Fibroblast of the conjunctiva (primary cell): Measurements from ENCODE around the gene AGPAT3.

Source experiments
- DNase-seq: peaks from one replicate; pipeline ENCODE4 v3.0.0-alpha.2; 2010; ENCODE audit warnings: low read depth

Gene AGPAT3

DNA sequence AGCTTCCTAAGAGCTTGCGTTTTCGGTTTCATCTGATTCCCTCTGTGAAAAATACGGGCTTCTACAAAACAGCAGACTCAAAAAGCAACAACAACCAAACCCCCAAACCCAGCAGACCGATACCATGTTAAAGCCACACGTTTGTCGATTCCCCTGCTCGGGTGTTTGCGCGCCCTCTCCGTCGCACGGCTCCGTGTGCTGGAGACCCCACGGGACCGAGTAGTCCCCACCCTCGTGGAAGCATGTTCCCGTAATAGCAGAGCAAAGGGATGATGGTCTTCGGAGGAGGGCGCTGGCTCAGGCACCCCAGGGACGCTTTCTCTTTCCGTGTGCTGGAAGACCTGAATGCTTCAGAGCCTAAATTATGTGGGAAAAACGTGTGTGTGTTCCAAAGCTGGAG lies 42.7 kb downstream of the AGPAT3 start:
- no peak for DNase-seq

DNA sequence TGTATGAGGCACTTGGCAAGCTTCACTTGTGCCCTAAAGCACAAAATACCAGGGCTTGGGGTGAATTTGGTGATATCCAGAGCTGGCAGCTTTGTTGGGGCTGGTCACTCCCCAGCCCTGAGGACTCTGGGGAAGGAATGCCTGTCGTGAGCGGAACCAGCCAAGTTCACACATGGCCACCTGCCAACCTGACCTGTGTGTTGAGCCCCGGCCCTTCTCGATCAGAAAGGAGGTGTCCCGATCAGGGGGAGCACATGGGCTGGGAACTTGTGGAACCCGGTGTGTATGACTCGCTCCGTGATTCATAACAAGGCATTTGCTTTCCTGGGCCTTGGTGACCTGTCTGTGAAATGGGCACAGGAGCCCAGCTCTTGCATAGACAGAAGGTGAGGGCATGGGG lies 43.1 kb downstream of the AGPAT3 start:
- DNase-seq: no peak

DNA sequence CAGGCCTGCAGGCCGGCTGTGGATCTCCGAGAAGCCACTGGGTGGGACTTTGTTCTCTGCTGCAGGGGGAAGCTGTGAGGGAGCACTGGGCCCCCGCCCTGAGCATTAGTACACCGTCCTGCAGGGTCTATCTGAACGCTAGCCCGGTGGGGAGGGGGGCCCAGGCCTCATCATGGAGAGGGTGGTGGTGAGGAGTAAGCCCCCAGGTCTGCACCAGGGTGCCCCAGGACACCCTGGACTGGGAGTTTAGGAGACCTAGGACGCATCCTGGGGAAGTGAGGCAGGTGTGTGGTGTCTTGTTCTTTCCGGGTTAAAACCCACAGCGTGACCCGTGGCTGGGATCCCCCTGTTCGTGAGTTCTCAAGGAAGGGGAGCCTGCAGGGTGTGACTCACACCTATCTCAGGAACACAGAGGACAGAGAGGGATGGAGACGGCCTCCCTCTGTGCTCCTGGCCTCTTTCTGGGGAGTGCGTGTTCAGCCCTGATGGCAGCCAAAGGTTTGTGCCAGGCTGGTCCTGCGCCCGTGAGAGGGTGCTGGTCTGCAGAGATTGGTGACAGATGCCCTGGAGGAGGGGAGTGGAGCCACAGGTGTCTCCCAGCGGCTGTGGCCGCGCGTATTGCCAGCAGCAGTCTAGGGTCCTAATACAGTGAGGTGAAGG lies 44.8 kb downstream of the AGPAT3 start:
- no peak for DNase-seq

DNA sequence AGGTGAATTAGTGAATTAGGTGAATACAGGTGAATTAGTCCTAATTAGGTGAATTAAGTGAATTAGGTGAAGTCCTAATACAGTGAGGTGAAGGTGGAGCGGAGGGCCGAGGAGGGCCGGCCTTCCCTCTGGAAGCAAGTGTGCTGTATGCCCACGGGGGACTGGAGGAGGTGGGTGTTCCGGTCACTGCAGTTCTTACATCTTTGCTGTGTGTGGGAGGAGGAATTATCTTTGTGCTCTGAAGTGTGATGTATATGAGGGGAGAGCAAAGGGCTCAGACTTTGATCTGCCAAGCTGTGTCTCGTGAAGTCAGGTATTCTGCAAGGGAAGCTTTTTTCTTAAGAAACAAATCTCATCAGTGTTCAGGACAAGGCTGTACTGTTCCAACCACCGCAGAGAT lies 45.4 kb downstream of the AGPAT3 start:
- DNase-seq: no peak

DNA sequence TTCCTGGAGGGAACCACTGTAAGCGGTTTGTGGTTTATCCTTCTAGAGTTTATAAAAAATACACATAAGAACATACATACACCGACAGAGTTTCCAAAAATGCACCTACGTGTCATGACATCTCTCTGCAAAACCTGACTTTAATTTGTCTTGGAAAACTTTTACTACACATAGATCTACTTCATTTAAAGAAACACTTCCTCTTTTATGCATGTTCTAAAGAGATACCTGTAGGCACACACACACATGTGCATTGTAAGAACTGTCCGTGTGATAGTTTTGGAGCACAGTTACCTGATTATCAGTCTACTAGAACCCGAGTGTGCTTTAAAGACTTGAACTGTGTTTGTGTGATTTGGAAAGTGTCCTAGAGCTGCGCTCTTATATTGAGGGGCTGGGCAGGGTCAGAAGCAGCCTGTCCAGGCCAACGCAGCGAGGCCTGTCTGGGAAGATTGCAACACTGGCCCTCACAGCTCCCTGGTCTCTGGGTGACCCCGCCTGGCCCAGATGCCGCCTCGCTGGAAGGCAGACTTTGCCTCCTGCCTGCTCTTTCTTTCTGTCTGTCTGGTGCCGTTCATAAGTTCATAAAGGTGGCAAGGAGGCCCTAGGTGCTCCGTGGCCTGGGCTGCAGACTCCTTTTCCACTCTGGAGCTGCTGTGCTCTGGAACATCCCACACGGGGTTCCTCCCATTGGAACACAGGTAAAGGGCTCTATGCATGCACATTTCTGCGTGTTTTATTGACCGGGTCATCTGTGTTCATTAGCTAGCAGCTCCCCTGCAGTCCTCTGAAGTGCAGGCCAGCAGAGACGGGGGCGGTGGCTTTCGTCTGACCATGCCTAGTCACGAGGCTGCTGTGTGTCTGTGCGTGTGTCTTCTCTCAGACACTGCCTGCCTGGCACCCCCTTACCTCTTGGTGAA lies 46.3 kb downstream of the AGPAT3 start:
- no peak for DNase-seq

DNA sequence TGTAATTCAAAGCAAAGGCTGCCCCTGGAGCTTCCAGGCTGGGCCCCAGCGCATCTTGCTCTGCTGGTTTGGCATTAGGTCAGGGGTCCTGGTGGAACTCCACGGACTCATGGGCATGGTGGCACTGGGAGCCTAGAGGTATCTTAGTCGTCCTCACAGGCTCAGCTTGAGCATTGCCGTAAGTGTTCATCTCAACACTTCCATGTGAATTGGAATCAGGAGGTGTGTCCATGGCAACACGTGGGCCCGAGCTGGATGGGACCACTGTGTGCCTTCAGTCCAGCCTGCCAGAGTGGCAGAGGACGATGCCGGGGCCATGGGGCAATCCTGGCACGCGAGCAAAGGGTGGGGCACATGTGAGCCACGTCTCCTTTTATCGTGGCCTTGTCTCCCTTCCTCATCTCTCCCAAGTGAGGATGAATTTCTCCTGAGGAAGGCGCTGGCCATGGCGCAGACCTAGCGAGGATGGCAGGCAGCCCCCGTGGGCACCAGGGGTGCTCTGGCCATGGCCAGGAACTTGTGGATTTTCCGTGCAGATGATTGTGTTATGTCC lies 47.0 kb downstream of the AGPAT3 start:
- no peak for DNase-seq

DNA sequence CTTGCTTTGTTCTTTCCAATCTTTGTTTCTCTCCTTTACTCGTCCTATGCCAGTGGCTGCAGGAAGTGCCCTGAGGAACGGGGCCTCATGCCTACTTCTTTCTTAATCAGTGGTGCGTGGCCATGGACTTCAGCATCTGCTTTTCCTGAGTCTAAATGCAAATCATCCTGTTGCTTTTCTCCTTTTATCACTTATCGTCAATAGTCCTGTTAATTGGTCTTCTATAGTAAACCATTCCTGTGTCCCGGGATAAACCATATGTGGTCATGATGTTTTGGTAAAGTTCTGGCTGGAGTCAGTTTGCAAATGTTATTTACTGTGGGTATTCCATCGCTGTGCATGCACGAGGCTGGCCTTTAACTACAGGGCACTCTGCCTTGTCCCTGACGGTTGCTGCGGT lies 47.5 kb downstream of the AGPAT3 start:
- DNase-seq: no peak

DNA sequence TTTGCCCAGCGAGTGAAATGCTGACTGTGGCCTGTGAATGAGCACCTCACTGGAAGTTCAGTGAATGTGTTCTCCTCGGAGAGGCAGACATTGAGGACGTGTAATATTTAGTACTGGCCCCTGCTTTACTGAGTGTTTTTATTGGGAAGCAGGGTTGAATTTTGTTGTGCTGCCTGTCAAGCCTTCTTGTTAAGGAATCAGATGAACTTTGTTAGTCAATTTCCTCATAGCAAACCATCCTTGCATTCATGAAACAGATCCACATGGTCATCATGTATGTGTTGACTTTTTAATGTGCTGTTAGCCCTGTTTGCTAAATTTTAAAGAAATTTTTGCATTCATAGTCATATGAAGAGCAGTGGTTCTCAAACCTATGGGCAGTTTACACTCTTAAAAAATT lies 47.9 kb downstream of the AGPAT3 start:
- no peak for DNase-seq

DNA sequence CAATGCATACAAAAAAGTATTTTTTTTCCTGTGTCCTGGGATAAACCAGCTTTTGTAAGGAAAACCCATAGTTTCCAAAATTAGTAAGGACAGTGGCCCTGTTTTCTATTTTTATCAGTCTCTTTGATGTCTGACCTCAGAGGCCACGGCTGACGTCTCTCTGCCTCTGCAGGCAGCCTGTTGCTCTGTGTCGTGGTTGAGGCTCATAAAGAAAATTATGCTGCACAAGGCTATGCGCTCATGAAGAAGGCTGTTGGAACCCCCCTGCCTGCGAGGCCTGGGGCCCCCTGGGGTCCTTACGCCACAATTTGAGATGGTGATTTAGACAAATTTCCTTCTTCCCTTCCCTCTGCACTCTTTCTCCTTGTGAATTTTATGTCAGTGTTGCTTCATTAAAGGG lies 48.9 kb downstream of the AGPAT3 start:
- no peak for DNase-seq

DNA sequence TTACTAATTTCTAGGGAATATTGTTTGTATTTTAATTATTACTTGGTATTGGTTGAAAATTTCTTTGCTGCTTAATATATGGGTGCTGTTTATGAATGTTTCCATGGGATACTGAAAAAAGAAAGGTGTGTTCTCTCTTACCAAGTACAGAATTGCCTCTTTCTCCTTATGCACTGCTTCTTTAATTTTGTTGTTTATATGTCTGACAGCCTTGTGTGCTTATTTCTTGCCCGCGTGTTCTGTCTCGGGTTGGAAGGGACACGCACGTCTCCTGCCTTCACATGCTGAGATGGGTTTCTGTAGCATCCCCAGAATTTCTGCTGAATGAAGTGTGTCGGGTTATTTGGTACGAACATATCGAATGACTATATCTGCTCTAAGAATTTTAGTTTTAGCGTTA lies 51.1 kb downstream of the AGPAT3 start:
- no peak for DNase-seq

DNA sequence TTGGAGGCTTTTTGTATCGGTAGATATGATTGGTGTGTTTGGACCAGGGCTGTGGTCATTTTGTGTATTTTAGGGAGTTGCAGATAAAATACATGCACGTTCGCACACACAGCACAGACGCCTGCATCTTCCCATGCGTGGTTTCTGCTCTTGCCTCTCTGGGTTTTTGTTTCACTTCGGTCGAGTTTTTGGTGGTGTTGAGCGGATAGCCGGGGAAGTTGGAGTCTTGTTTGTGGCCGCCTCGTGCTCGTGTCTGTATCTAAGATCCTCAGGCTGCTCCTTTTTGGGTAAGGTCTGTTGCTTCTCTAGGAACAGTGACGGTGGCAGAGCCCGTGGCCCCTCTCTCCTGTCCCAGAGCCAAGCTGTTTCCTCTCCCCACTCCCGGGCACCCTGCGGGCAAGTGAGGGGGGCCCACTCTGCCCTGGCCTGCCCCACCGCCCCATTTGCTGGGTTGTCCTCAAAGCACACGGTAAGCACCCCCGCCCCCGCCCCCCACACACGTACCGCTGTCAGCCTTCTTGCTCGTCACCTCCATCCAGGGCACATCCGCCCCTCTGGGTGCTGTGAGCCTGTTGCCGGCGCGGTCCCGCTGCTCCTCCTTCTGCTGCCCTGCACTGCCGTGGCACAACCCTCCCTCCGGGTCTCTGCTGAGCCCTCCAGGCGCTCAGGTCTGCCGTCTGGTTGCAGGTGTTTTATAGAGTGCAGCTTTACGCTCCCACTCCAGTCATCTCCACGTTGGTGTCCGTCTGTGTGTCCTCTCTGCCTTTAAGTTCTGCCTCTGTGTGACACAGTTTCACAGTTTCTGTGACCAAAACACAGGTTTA lies 51.9 kb downstream of the AGPAT3 start:
- DNase-seq: no peak

DNA sequence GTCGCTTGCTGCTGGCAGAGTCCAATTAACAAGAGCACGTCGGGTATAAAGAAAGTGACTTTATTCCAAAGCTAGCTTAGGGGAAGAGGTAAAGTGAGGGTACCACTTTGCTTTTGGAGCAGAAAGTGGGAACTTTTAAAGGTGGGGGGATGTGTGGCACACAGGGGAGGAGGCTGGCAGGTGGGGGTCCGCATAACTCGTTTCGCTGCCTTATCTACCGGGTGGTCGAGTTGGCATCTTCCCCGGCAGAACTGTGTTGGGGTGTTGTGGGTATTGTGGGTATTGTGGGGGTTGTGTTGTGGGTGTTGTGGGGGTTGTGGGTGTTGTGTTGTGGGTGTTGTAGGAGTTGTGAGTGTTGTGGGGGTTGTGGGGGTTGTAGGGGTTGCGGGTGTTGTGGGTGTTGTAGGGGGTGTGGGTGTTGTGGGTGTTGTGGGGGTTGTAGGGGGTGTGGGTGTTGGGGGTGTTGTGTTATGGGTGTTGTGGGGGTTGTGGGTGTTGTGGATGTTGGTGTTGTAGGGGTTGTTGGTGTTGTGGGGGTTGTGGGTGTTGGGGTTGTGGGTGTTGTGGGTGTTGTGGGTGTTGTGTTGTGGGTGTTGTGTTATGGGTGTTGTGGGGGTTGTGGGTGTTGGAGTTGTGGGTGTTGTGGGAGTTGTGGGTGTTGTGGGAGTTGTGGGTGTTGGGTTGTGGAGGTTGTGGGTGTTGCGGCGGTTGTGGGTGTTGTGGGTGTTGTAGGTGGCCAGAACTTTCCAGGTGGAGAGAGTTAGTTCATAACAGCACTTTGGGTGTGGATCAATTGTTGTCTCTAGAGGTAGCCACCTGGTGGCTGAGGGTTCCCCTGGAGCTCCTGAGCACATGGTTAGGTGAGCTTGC lies 52.7 kb downstream of the AGPAT3 start:
- DNase-seq: no peak

DNA sequence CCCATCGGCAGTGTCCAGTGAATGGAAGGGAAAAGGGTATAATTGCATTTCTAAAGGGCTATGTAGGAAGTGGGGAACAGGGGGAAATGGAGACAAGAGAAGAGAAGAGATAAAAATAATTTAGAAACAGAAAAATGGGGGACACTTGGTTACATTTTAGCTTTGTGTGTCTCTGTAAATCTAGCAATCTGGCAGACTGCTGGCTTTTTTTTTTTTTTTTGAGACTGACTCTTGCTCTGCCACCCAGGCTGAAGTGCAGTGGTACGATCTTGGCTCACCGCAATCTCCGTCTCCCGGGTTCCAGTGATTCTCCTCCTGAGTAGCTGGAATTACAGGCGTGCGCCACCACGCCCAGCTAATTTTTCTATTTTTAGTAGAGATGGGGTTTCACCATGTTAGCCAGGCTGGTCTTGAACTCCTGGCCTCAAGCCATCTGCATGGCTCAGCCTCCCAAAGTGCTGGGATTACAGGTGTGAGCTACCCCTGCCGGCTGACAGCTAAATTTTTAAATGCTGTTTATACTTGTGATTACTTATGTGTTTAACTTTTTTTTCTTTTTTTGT lies 53.4 kb downstream of the AGPAT3 start:
- no peak for DNase-seq

DNA sequence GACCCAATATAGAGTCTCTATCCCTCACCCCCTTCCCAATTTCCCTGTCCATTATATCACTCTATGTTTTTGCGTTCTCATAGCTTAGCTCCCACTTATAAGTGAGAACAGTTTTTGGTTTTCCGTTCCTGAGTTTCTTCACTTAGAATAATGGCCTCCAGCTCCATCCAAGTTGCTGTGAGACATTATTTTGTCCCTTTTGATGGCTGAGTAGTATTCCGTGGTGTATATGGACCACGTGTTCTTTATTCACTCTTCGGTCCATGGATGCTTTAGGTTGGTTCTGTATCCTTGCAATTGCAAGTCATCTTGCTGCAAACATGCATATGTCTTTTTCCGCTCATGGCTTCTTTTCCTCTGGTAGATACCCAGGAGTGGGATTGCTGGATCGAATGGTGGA lies 54.3 kb downstream of the AGPAT3 start:
- no peak for DNase-seq

DNA sequence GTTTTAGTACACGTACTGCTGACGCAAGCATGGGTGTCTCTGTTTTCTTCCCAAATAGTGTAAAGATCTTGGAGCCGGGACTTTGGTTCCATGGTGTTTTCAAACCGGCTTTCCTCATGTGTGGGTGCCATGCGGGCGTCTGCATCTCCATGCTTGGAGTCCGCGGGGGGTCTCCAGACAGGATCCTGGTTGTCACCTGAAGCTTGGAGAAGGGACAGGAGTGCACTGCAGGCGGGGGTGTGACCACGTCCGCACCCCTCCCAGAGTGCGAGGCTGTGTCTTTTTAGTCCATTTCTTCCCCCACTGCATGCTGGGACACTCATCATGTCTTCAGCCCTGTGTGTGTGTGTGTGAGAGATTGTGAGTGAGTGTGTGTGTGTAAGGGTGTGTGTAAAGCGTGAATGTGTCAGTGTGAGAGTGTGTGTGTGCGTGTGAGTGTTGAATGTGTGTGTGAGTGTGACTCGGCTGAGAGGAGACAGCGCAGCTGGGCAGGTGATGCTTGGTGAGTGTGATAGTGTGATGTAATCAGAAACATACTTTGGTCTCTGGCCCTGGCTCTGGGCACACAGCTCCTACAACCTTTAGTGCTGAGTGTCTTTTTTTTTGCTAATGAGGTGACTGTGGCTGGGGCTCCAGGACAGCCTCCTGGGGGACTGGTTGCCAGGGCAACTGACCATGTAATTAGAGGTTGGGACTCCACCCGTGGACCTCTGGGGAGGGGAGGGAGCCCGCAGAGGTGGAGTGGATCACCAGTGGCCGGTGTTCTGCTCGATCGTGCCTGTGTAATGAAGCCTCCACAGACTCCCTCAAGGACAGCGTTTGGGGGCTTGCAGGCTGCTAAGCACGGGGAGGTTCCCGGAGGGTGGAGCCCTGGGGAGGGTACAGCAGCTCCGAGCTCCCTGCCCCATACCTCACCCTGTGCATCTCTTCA lies 55.1 kb downstream of the AGPAT3 start:
- DNase-seq: no peak

DNA sequence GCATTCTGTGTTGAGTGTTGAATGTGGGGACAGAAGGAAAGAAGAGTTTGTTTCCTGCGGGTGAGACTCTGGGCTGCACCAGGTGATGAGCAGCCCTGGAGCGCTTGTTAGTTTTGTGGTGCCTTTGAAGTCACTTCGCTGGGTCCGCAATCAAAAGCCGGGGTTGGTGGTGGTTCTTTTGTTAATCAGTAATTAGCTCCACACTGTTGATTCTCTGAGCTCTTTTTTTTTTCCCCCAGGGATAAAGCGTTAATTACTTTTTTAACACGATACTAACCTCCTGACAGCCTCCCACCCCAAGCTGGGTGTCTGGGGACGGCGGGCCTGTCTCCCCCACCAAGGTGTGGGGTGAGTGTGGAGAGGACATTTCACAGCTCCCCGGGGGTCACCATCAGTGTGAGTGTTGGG lies 56.6 kb downstream of the AGPAT3 start:
- DNase-seq: no peak

DNA sequence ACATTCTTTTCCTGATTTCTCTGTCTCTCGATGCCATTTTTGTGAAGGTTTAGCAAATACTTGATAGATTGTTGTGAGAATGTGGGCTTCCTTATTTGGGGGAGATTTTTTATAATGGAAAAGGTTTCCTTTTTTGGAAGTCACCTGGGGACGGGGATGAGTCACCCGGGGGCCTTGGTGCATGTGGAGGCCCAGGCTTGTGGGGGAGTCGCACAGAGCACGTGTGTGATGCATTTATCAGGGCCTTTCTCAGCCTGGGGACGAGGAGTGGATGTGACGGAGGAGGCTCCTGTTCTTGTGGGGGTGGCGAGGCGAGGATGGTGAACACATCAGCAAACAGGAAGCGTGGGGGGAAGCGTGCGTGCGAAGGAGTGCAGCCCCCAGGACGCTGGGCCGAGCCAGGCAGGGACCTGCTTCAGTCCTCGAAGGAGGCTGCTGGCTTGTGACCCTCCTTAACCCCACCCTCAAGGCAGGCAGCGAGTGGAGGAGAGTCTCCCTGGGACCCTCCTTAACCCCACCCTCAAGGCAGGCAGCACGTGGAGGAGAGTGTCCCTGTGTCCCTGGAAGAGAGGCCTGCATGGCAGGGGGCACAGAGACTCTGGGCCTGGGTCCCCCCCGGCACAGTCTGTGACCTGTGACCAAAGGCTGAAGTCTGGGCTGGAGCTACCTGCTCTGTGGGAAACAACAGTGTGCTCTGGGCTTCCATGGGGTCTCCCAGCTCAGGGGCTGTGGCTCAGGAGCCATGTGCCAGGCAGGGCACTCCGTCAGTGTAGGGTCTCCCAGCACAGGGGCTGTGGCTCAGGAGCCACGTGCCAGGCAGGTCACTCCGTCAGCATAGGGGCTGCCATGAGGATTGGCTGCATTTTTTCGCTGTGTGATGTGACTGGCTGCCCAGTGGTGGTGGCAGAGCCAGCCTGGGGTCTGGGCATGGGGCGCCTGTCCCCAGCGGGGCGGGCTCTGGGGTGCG lies 57.2 kb downstream of the AGPAT3 start:
- no peak for DNase-seq

DNA sequence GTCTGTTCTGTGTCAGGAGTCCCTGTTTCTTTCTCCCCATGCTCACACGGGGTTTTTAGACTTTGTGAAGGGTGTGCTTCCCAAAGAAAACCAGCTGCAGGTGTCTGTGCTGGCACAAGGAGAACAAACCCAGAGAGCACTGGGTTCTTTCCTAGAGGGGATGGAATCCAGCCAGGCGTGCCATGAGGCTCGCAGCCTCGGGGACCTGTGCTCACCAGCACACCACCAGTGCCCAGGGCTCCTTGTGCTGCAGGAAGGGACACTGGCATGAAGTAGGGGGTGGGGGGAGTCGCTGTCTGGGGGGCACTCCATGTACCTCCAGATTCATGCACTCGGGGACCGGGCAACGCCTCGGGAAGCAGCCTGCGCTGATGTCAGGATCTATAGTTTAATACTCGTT lies 57.9 kb downstream of the AGPAT3 start:
- no peak for DNase-seq

DNA sequence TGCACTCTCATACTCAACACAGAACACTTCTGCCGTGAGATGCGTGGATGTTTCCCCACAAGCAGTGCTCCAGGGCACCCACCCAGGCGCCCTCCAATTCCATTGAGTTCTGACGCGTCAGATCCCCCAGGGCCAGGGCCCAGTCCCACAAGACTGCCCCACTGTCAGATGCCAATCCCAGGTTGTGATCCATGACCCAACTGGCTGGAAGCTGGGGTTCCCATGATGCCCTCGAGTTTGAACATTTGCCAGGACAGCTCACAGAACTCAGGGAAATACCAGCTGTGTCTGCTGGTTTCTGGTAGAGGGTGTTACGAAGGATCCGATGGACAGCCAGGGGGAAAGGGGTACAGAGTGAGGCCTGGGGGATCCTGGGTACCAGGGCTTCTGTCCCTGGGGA lies 58.4 kb downstream of the AGPAT3 start:
- DNase-seq: peak; percentile 16
